Gastrocnemius medialis (tissue), 4 donors: ENCODE data around the gene KRTAP12-4. TPM values are rescaled to one million over a fixed set of nuclear protein-coding genes. Genes with fewer than 3 reads are reported as not detected.
"Not testable (repeated sequence)": the region's sequence is repeated elsewhere in the genome, so short reads cannot be mapped to it uniquely, and the experiment has no call there.

Source experiments
- ATAC-seq, 2 donors: fragments of 150-250 bp; one replicate each; pipeline ENCODE4 v1.9.1; 2016
- DNase-seq, 2 donors: peaks; one replicate each; pipeline ENCODE4 v3.0.0-alpha.2; 2019
- H3K27ac ChIP-seq, 4 donors: fragments of 200-600 bp; sonication (generic); 1 replicate in 1 of 4; 2 replicates in 3 of 4; pipeline ENCODE4 v1.5.1; 2016 to 2018; ENCODE audit warnings: mild to moderate bottlenecking in 2 of 4, moderate library complexity in 1 of 4
- H3K27me3 ChIP-seq, 3 donors: fragments of 200-600 bp; sonication (generic) in 2 of 3; 1 replicate in 1 of 3; 2 replicates in 2 of 3; pipeline versions ENCODE4 v1.5.1 to v1.6.0; 2016 to 2019; ENCODE audit warnings: mild to moderate bottlenecking in 1 of 3, moderate library complexity in 1 of 3
- H3K36me3 ChIP-seq, 2 donors: fragments of 200-600 bp; sonication (generic) in 1 of 2; one replicate each; pipeline ENCODE4 v1.5.1; 2017 to 2018
- H3K4me1 ChIP-seq, 2 donors: fragments of 200-600 bp; sonication (generic) in 1 of 2; one replicate each; pipeline ENCODE4 v1.5.1; 2016 to 2017; ENCODE audit warnings: mild to moderate bottlenecking in 2 of 2
- H3K4me3 ChIP-seq, 4 donors: fragments of 200-600 bp; sonication (generic) in 3 of 4; 1 replicate in 1 of 4; 2 replicates in 3 of 4; pipeline ENCODE4 v1.5.1; 2016 to 2019; ENCODE audit warnings: mild to moderate bottlenecking in 2 of 4
- H3K9me3 ChIP-seq, 3 donors: fragments of 200-600 bp; sonication (generic) in 2 of 3; 1 replicate in 1 of 3; 2 replicates in 2 of 3; pipeline ENCODE4 v1.5.1; 2016 to 2019
- POLR2A ChIP-seq, 2 donors: fragments of 450-650 bp; IDR thresholded peaks; one replicate each; pipeline ENCODE4 v1.6.1; 2017; ENCODE audit warnings: antibody characterized with exemption in 2 of 2, mild to moderate bottlenecking in 2 of 2, moderate library complexity in 2 of 2
- in situ Hi-C, 4 donors: fragments of 200-750 bp; cut with MboI; loops; one replicate each; pipeline versions ENCODE4 v1.15.0 to v1.8.0; 2017; ENCODE audit warnings: low sequenced_read_pairs in 4 of 4
- intact Hi-C: fragments of 100-400 bp; cut with DNase I; formaldehyde crosslinking; loops from one replicate; pipeline ENCODE4 v1.15.1; 2023; ENCODE audit warnings: low total_unique reads
- total RNA-seq, 4 donors: library from RNA; depleted of rRNA; stranded (reverse); fragments of >200 nt; gene quantifications; one replicate each; pipeline versions ENCODE4 v1.1.0 to v1.2.3, GENCODE V29; 2016
- TF ChIP-seq, protein P1 (sequence below), 5 experiments: fragments of 450-650 bp in 3 of 5; fragments of 200-600 bp in 2 of 5; sonication (generic) in 2 of 5; IDR thresholded peaks in 4 of 5; conservative IDR thresholded peaks in 1 of 5; 1 replicate in 4 of 5; 2 replicates in 1 of 5; pipeline ENCODE4 v1.5.1; 2016 to 2019; ENCODE audit warnings: antibody characterized with exemption in 5 of 5, mild to moderate bottlenecking in 3 of 5, moderate library complexity in 3 of 5

KRTAP12-4 gene
- total RNA-seq, 4 donors from 2014 or later, result not detected

- DNase-seq (no peak), ATAC-seq (no peak)
- Histone ChIP-seq H3K27ac (no peak overlapping the region), H3K9me3 (no peaks in the 10 kb centered on the region), H3K4me3 (no peak overlapping the region), H3K4me1 (no peaks in the 10 kb centered on the region), H3K36me3 (no peaks in the 10 kb centered on the region), H3K27me3 (peaks cover 0 to 3% (median 0%) of the 10 kb centered on the region in 3 donors)
- in situ Hi-C loops (no loop called here), intact Hi-C loops (no loop called here)
- TF ChIP-seq, protein P1, sequence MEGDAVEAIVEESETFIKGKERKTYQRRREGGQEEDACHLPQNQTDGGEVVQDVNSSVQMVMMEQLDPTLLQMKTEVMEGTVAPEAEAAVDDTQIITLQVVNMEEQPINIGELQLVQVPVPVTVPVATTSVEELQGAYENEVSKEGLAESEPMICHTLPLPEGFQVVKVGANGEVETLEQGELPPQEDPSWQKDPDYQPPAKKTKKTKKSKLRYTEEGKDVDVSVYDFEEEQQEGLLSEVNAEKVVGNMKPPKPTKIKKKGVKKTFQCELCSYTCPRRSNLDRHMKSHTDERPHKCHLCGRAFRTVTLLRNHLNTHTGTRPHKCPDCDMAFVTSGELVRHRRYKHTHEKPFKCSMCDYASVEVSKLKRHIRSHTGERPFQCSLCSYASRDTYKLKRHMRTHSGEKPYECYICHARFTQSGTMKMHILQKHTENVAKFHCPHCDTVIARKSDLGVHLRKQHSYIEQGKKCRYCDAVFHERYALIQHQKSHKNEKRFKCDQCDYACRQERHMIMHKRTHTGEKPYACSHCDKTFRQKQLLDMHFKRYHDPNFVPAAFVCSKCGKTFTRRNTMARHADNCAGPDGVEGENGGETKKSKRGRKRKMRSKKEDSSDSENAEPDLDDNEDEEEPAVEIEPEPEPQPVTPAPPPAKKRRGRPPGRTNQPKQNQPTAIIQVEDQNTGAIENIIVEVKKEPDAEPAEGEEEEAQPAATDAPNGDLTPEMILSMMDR (IDR thresholded peaks at IDR 0.05 in 4 of 5, conservative IDR thresholded peaks at IDR 0.05 in 1 of 5), result no peak
- no peak for TF ChIP-seq POLR2A (IDR thresholded peaks at IDR 0.05)
Observed at GRCh38 chr21:44664691-44665090, 10.2 kb upstream of the KRTAP12-4 start.

DNA sequence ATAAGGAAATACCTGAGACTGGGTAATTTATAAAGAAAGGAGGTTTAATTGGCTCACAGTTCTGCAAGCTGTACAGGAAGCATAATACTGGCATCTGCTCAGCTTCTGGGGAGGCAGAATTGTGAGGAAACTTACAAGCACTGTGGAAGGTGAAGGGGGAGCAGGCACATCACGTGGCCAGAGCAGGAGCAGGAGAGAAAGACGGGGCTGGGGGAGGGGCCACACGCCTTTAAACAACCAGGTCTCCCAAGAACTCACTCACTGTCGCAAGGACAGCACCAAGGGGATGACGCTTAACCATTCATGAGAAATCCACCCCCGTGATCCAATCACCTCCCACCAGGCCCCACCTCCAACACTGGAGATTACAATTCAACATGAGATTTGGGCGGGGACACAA, 7.1 kb upstream of the KRTAP12-4 start:
- H3K27me3 ChIP-seq, intact Hi-C loops, H3K4me1 ChIP-seq, H3K27ac ChIP-seq, in situ Hi-C loops, H3K36me3 ChIP-seq, ATAC-seq, DNase-seq, H3K4me3 ChIP-seq, H3K9me3 ChIP-seq: not testable (repeated sequence)

DNA sequence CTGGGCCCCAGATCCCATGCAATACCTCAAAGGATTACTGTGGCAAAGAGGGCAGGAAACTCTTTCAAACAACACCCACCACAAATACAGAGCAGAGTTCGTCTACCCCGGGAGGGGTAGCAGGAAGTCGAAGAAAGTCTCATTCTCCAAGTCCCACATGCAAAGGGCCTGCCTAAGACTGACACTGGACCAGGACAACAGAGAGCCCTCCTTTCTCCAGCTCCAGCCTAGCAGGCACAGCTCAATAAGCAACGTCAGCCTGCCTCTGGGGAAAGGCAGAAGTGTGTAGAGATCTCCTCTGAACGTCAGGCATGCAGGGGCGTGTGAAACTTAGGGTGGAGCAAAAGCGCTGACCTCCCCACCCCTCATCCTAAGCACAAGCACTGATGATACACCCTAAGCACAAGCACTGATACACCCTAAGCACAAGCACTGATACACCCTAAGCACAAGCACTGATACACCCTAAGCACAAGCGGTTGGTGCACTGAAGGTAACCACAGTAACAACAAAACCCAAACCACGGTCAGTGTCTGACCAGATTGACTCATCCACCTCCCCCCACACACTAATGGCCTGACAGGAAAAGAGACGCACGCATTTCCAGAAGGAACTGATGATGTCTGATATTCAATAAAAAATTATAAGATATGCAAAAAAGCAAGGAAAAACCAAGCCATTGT, 4.6 kb upstream of the KRTAP12-4 start:
- DNase-seq, result no peak
- H3K27me3 ChIP-seq, result peaks cover 0 to 8% (median 4%) of the 10 kb centered on the region in 3 donors
- H3K4me1 ChIP-seq, result no peaks in the 10 kb centered on the region
- TF ChIP-seq POLR2A (IDR thresholded peaks at IDR 0.05), result no peak
- TF ChIP-seq, protein P1 (IDR thresholded peaks at IDR 0.05 in 4 of 5, conservative IDR thresholded peaks at IDR 0.05 in 1 of 5), result no peak
- in situ Hi-C loops, result no loop called here
- H3K4me3 ChIP-seq, result no peak overlapping the region
- no peaks in the 10 kb centered on the region for H3K36me3 ChIP-seq
- no peak for ATAC-seq
- no peak overlapping the region for H3K27ac ChIP-seq
- H3K9me3 ChIP-seq, result no peaks in the 10 kb centered on the region
- intact Hi-C loops, result no loop called here

DNA sequence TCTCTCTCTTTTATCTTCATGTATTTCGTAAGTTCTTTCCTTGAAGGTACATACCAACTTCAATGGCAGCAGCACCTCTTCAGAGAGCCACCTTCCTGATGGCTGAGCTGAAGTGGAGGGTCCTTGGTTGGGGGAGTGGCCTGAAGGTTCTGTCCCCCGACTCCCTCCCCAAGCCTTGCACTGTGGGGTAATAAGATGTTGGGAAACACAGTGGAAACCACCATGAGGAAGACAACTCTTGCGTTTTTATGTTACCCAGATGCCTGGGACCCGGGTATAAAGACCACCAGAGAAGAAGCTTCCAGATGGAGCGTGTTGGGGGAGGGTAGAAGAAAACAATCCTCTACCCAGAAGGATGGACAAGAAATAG, 4.1 kb upstream of the KRTAP12-4 start:
- Histone ChIP-seq H3K27ac (no peak overlapping the region), H3K36me3 (no peaks in the 10 kb centered on the region), H3K27me3 (peaks cover 0 to 8% (median 4%) of the 10 kb centered on the region in 3 donors), H3K4me3 (no peak overlapping the region), H3K4me1 (no peaks in the 10 kb centered on the region), H3K9me3 (no peaks in the 10 kb centered on the region)
- DNase-seq (no peak), ATAC-seq (no peak)
- in situ Hi-C loops, result no loop called here
- no peak for TF ChIP-seq POLR2A (IDR thresholded peaks at IDR 0.05)
- TF ChIP-seq, protein P1 (IDR thresholded peaks at IDR 0.05 in 4 of 5, conservative IDR thresholded peaks at IDR 0.05 in 1 of 5), result no peak
- intact Hi-C loops, result no loop called here

GRCh38 chr21:44657635-44658540, 3.4 kb upstream of the KRTAP12-4 start, which contains the start of gene KRTAP12-3:
TSS of gene KRTAP12-3 (plus strand) at chr21:44657932. CDS start at chr21:44657980, 48 bp downstream.
- Histone ChIP-seq H3K36me3 (no peaks in the 10 kb centered on the region), H3K4me1 (no peaks in the 10 kb centered on the region), H3K4me3 (no peak within 1 kb of the TSS), H3K27ac (no peak within 1 kb of the TSS), H3K9me3 (no peaks in the 10 kb centered on the region), H3K27me3 (peaks cover 0 to 8% (median 4%) of the 10 kb centered on the region in 3 donors)
- no peak for TF ChIP-seq POLR2A (IDR thresholded peaks at IDR 0.05)
- TF ChIP-seq, protein P1 (IDR thresholded peaks at IDR 0.05 in 4 of 5, conservative IDR thresholded peaks at IDR 0.05 in 1 of 5), result no peak
- ATAC-seq, result no peak
- intact Hi-C loops, result no loop called here
- in situ Hi-C loops, result no loop called here
- DNase-seq, result no peak
